GM21529 (cell line): ENCODE results near the gene MEF2C.

Experiments used
- ATAC-seq: cut with Tn5 transposase; IDR thresholded peaks from one replicate; pipeline ENCODE4 v1.9.1; 2021; ENCODE audit not compliant: unreplicated experiment

MEF2C gene

GRCh38 chr5:88725454-88725853, 157.5 kb downstream of the MEF2C start:
- ATAC-seq = no peak

- no peak for ATAC-seq
Observed at GRCh38 chr5:88724201-88724600, 158.8 kb downstream of the MEF2C start.

- no peak for ATAC-seq
Observed at GRCh38 chr5:88722546-88723073, 160.4 kb downstream of the MEF2C start.

- no peak for ATAC-seq
Observed at GRCh38 chr5:88719434-88719833, 163.6 kb downstream of the MEF2C start.

GRCh38 chr5:88718736-88719135, 164.2 kb downstream of the MEF2C start:
- no peak for ATAC-seq

GRCh38 chr5:88716101-88716500, 166.9 kb downstream of the MEF2C start:
- no peak for ATAC-seq

- ATAC-seq = no peak
Observed at GRCh38 chr5:88715503-88715902, 167.5 kb downstream of the MEF2C start.

- no peak for ATAC-seq
Observed at GRCh38 chr5:88713818-88714217, 169.2 kb downstream of the MEF2C start.

- no peak for ATAC-seq
Observed at GRCh38 chr5:88708682-88709398, 174.1 kb downstream of the MEF2C start.

GRCh38 chr5:88708021-88708420, 175.0 kb downstream of the MEF2C start:
- no peak for ATAC-seq

GRCh38 chr5:88707216-88707965, 175.6 kb downstream of the MEF2C start:
- no peak for ATAC-seq

- ATAC-seq = no peak
Observed at GRCh38 chr5:88702332-88702731, 180.7 kb downstream of the MEF2C start.

- ATAC-seq = no peak
Observed at GRCh38 chr5:88700121-88700520, 182.9 kb downstream of the MEF2C start.

- no peak for ATAC-seq
Observed at GRCh38 chr5:88698290-88698689, 184.7 kb downstream of the MEF2C start.

GRCh38 chr5:88696466-88696865, 186.5 kb downstream of the MEF2C start:
- no peak for ATAC-seq

GRCh38 chr5:88695931-88696330, 187.1 kb downstream of the MEF2C start:
- no peak for ATAC-seq

GRCh38 chr5:88695232-88695631, 187.8 kb downstream of the MEF2C start:
- ATAC-seq = no peak

GRCh38 chr5:88694023-88694679, 188.8 kb downstream of the MEF2C start:
- no peak for ATAC-seq

- ATAC-seq = no peak
Observed at GRCh38 chr5:88693071-88693932, 189.7 kb downstream of the MEF2C start.

- no peak for ATAC-seq
Observed at GRCh38 chr5:88691945-88692868, 190.8 kb downstream of the MEF2C start.
